Testis (tissue), 2 donors: ENCODE data around the gene KRTAP3-3.

Experiments used
- CTCF ChIP-seq, 3 experiments: fragments of 450-650 bp in 2 of 3; fragments of 200-600 bp in 1 of 3; sonication (generic) in 1 of 3; IDR thresholded peaks; one replicate each; pipeline ENCODE4 v1.5.1; 2016 to 2019; ENCODE audit warnings: antibody characterized with exemption in 3 of 3, mild to moderate bottlenecking in 2 of 3, moderate library complexity in 1 of 3
- POLR2A ChIP-seq: fragments of 450-650 bp; IDR thresholded peaks from one replicate; pipeline ENCODE4 v1.6.1; 2017; ENCODE audit warnings: antibody characterized with exemption, mild to moderate bottlenecking, moderate library complexity

- TF ChIP-seq CTCF (IDR thresholded peaks at IDR 0.05) (no peak), POLR2A (no peak)
Measured at GRCh38 chr17:40986920-40987319, 7.0 kb downstream of the KRTAP3-3 start.
